Glutamatergic neuron (in vitro differentiated cells): Measurements from ENCODE around the gene ADGRL3. TPM values are rescaled to one million over a fixed set of nuclear protein-coding genes. Genes with fewer than 3 reads are reported as not detected.

Experiments
- DNase-seq: peaks from one replicate; pipeline ENCODE4 v3.0.0; 2022
- H3K27ac Mint-ChIP-seq: one replicate; pipeline ENCODE4 v1.8.0; 2020; ENCODE audit warnings: mild to moderate bottlenecking, mixed read lengths, inconsistent platforms; ENCODE audit not compliant: unreplicated experiment
- H3K27me3 Mint-ChIP-seq: one replicate; pipeline ENCODE4 v1.8.0; 2020; ENCODE audit warnings: mild to moderate bottlenecking, moderate library complexity, mixed read lengths, inconsistent platforms; ENCODE audit not compliant: unreplicated experiment
- H3K36me3 Mint-ChIP-seq: one replicate; pipeline ENCODE4 v1.8.0; 2020; ENCODE audit warnings: mild to moderate bottlenecking, mixed read lengths, inconsistent platforms; ENCODE audit not compliant: unreplicated experiment
- H3K4me1 Mint-ChIP-seq: one replicate; pipeline ENCODE4 v1.8.0; 2020; ENCODE audit warnings: mild to moderate bottlenecking, low read depth, mixed read lengths, inconsistent platforms; ENCODE audit not compliant: unreplicated experiment
- H3K4me3 Mint-ChIP-seq: one replicate; pipeline ENCODE4 v1.8.0; 2020; ENCODE audit warnings: mild to moderate bottlenecking, mixed read lengths, inconsistent platforms; ENCODE audit not compliant: unreplicated experiment
- H3K9me3 Mint-ChIP-seq: one replicate; pipeline ENCODE4 v1.8.0; 2020; ENCODE audit warnings: mild to moderate bottlenecking, moderate library complexity, mixed read lengths, inconsistent platforms; ENCODE audit not compliant: unreplicated experiment
- total RNA-seq: library from RNA; stranded (reverse); fragmentation: NEBNext Ultra II Directional; extraction: Animal tissue kit (Norgen Biotek cat#: 25700); gene quantifications from one replicate; pipeline ENCODE4 v1.2.1, GENCODE V29; 2021; ENCODE audit not compliant: unreplicated experiment
- TF ChIP-seq, protein P1 (sequence below): fragments of 200-600 bp; sonication (generic); IDR thresholded peaks from one replicate; pipeline ENCODE4 v1.5.0; 2021; ENCODE audit not compliant: partially characterized antibody, unreplicated experiment

The ADGRL3 gene
- total RNA-seq, 1 donor from 2014 or later, result 193 TPM

DNA sequence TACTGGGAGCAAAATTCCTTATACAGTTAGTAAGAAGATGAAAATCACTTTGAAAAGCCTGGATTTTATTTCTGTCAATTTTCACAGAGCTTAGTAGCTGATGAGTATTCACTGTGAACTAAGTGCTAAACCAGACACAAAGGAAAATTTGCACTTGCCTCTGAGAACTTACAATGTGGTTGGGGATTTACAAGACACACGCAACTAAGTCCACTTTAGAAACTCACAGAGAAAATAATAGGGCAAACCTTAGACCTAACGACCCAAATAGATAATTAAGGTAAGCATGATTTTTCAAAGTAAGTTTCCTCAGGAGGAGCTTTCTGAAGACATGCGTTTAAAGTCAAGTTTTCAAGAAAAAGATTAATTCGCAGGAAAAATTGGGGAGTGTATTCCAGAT lies 708.9 kb downstream of the ADGRL3 start:
- Mint-ChIP-seq H3K36me3 (no peaks in the 10 kb centered on the region), H3K9me3 (no peaks in the 10 kb centered on the region), H3K27me3 (peaks cover 5% of the 10 kb centered on the region), H3K4me1 (peaks cover 3% of the 10 kb centered on the region), H3K4me3 (no peak overlapping the region), H3K27ac (no peak overlapping the region)
- no peak for DNase-seq
- TF ChIP-seq, protein P1, sequence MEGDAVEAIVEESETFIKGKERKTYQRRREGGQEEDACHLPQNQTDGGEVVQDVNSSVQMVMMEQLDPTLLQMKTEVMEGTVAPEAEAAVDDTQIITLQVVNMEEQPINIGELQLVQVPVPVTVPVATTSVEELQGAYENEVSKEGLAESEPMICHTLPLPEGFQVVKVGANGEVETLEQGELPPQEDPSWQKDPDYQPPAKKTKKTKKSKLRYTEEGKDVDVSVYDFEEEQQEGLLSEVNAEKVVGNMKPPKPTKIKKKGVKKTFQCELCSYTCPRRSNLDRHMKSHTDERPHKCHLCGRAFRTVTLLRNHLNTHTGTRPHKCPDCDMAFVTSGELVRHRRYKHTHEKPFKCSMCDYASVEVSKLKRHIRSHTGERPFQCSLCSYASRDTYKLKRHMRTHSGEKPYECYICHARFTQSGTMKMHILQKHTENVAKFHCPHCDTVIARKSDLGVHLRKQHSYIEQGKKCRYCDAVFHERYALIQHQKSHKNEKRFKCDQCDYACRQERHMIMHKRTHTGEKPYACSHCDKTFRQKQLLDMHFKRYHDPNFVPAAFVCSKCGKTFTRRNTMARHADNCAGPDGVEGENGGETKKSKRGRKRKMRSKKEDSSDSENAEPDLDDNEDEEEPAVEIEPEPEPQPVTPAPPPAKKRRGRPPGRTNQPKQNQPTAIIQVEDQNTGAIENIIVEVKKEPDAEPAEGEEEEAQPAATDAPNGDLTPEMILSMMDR, result no peak

DNA sequence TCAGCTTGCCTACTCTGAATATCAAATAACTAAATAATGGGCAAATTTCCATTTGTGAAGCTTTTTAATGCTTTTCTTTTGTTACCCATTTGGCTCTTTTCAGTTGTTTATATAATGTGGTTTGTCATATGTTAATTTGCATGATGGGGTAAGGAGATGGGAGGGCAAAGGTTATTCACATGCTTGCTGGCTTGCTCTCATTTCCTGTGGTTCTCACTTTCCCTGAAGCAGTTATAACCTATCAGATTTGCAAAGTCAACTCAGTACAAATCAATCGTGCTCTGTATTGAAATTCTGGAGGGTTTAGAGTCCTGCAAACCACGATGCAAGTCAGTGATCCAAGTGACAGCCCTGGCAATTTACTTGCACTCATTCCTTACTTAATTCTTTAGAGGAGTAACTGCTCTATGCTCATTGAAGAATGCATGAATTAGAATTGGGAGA lies 711.2 kb downstream of the ADGRL3 start:
- peaks cover 5% of the 10 kb centered on the region for H3K27me3 Mint-ChIP-seq
- no peak overlapping the region for H3K27ac Mint-ChIP-seq
- TF ChIP-seq, protein P1, result no peak
- no peak for DNase-seq
- H3K36me3 Mint-ChIP-seq, result no peaks in the 10 kb centered on the region
- peaks cover 3% of the 10 kb centered on the region for H3K4me1 Mint-ChIP-seq
- no peaks in the 10 kb centered on the region for H3K9me3 Mint-ChIP-seq
- H3K4me3 Mint-ChIP-seq, result no peak overlapping the region

DNA sequence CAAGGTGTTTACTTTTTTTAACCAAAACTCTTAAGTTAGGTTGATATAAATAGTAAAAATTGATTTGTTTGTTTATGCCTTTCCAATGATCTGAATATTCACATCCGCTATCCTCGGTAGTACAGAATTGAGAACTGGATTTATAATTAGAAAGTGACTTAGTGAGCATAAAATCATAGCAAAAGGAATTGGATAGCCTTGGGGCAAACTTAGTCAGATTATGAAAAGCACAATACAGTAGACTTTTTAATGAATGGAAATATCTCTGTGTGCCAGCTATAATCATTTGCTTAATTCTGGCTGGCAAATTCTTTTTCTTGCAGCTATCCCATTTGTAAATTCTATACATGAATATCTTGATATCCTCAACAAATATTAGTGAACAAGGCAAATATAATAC lies 713.5 kb downstream of the ADGRL3 start:
- peaks cover 3% of the 10 kb centered on the region for H3K4me1 Mint-ChIP-seq
- peaks cover 5% of the 10 kb centered on the region for H3K27me3 Mint-ChIP-seq
- no peaks in the 10 kb centered on the region for H3K9me3 Mint-ChIP-seq
- no peak overlapping the region for H3K4me3 Mint-ChIP-seq
- no peak overlapping the region for H3K27ac Mint-ChIP-seq
- TF ChIP-seq, protein P1, result no peak
- no peak for DNase-seq
- no peaks in the 10 kb centered on the region for H3K36me3 Mint-ChIP-seq

DNA sequence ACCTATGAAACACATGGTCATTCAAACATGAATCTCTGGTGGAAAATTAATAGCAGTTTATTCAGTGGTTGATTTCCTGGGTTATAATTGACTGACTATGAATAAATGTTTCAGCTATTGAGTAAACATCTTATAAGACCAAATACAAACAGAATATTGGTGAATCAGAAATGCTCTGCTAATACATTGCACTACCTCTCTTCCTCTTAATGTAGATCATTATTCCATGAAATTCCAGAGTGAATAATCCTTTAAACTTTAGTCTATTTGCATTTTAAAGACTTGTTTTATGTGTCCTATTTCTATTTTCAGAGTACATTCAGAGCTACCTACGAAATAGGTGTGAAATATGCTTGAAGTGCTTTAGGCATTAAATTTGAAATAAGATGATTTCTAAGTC lies 715.4 kb downstream of the ADGRL3 start:
- H3K4me1 Mint-ChIP-seq, result peaks cover 7% of the 10 kb centered on the region

DNA sequence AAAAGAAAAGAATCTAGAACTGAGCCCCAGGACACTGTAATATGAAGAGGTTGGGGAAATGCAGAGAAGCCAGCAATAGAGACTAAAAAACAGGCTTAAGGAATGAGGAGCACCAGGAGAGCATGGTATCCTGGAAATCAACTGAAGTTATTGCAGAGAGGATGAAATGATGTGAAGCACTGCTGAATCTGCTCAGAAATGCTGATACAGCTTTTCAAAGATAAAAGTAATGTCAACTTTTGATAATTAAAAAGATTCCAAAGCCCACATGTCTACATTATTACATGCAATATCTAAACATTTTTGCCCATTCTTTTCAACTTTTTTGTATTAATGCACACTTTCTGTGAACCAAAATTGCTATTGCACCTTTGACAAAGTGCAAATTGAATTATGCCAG lies 718.4 kb downstream of the ADGRL3 start:
- H3K27me3 Mint-ChIP-seq, result no peaks in the 10 kb centered on the region
- no peaks in the 10 kb centered on the region for H3K9me3 Mint-ChIP-seq
- DNase-seq, result no peak
- no peaks in the 10 kb centered on the region for H3K36me3 Mint-ChIP-seq
- TF ChIP-seq, protein P1, result no peak
- peaks cover 7% of the 10 kb centered on the region for H3K4me1 Mint-ChIP-seq
- no peak overlapping the region for H3K27ac Mint-ChIP-seq
- no peak overlapping the region for H3K4me3 Mint-ChIP-seq

More for the DNA sequence above, 715.4 kb downstream of the ADGRL3 start:
- Mint-ChIP-seq H3K36me3 (no peaks in the 10 kb centered on the region), H3K9me3 (no peaks in the 10 kb centered on the region), H3K27me3 (peaks cover 5% of the 10 kb centered on the region), H3K27ac (no peak overlapping the region), H3K4me3 (no peak overlapping the region)
- no peak for DNase-seq
- TF ChIP-seq, protein P1, result no peak
